PC-9 (cell line): ENCODE data around the gene PHC2.

Experiments used
- CTCF ChIP-seq: fragments of 200-600 bp; sonication (generic); conservative IDR thresholded peaks from 2 replicates; pipeline ENCODE4 v1.6.1; 2017; ENCODE audit warnings: mixed run types, antibody characterized with exemption, mild to moderate bottlenecking, moderate library complexity
- EZH2 ChIP-seq: fragments of 200-600 bp; sonication (generic); IDR thresholded peaks from 2 replicates; pipeline ENCODE4 v1.8.0; 2017; ENCODE audit warnings: antibody characterized with exemption, low read depth

DNA sequence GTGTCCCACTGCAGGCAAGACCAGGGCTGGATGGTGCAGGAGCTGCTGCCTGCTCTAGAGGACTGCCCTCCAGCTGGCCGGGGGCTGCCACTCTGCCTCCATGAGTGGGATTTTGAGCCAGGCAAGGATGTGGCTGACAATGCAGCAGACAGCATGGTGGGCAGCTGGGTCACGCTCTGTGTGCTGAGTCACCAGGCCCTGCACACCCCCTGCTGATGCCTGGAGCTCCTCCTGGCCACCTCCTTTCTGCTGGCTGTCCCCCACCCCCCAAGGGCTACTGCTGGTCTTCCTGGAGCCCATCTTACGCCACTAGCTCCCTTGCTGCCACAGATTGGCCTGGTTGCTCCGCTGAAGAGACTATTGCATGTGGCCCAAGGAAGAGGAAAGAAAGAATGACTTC is 37.6 kb upstream of the PHC2 start:
- TF ChIP-seq CTCF, result no peak
- no peak for TF ChIP-seq EZH2
